ENCODE results near the gene FAAP20. TPM values are rescaled to one million over a fixed set of nuclear protein-coding genes. Genes with fewer than 3 reads are reported as not detected.

Gene FAAP20
- total and polyA plus RNA-seq, 10 of the 15 experiments (the other 5 are each of a cell fraction or from before 2014, with no cell fraction given): 0.79 to 91.8 (median 20.9) TPM

DNA sequence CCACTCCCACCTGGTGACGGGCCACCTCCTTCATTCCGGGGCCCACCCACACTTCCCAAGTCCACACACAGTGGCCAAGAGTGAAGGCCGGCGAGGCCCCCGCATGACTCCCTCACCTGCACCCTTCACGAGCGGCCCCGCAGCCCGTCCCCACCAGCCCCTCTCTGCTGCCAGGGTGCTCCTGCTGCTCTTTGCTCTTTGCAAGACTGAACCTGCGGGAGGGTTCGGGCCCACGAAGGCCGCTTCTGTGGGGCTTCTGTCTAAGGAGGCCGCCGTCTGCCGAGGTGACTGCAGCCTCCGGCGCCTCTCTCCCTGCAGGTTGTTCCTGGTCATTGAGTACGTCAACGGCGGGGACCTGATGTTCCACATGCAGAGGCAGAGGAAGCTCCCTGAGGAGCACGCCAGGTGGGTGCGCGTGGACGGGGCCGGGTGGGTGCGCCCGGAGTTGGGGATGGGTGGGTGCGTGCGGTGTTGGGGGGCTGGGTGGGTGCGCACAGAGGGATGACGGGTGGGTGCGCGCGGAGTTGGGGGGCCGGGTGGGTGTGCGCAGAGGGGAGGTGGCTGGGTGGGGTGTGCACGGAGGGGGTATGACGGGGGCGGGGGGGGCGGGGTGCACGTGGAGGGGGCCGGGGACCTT, 25.3 kb downstream of the FAAP20 start:
- intact Hi-C loops (cut with micrococcal nuclease; ENCODE audit: unreplicated experiment): no loop called here
- Histone ChIP-seq H3K36me3 (ENCODE audit: control insufficient read depth in 2 of 2, insufficient read depth in 2 of 2, low read length in 1 of 2) (no peaks in the 10 kb centered on the region), H3K4me2 (ENCODE audit: control insufficient read depth, insufficient read depth) (no peak overlapping the region), H3K4me1 (ENCODE audit: control insufficient read depth, insufficient read depth, low read length) (no peaks in the 10 kb centered on the region), H3K27me3 (replicated peaks in 1 of 2; ENCODE audit: control insufficient read depth in 2 of 2, insufficient read depth in 2 of 2, low read length in 1 of 2) (no peaks in the 10 kb centered on the region), H3K27ac (ENCODE audit: control insufficient read depth, insufficient read depth) (no peak overlapping the region), H3K79me2 (ENCODE audit: control insufficient read depth, insufficient read depth, low read length) (no peaks in the 10 kb centered on the region), H3K4me3 (no peak overlapping the region), H3K9me3 (replicated peaks; ENCODE audit: control insufficient read depth, insufficient read depth, low read length) (no peaks in the 10 kb centered on the region; the same call in 2 of the 3 replicates), H3K9ac (ENCODE audit: control insufficient read depth, insufficient read depth, low read length) (no peak overlapping the region), H4K20me1 (ENCODE audit: control insufficient read depth, insufficient read depth) (no peaks in the 10 kb centered on the region), H2AFZ (ENCODE audit: control insufficient read depth, low read depth, low read length) (no peak overlapping the region)
- BruUV-seq (replicated peaks): no TSS peak
- no peak for FAIRE-seq
- CTCF ChIA-PET: no interaction called here
- DNase-seq (ENCODE audit: low read depth, low spot score): no peak
- TF ChIP-seq BACH1 (IDR thresholded peaks at IDR 0.05; ENCODE audit: borderline replicate concordance): no peak
- TF ChIP-seq ZNF622 (IDR thresholded peaks at IDR 0.05): no peak
- TF ChIP-seq PAX8 (IDR thresholded peaks at IDR 0.05): no peak
- no peak for TF ChIP-seq KLF5 (IDR thresholded peaks at IDR 0.05; ENCODE audit: partially characterized antibody)
- no peak for TF ChIP-seq IKZF1 (conservative IDR thresholded peaks at IDR 0.05)
- TF ChIP-seq CHD2 (IDR thresholded peaks at IDR 0.05; ENCODE audit: borderline replicate concordance, low read depth, low read length): no peak
- TF ChIP-seq ZNF384 (IDR thresholded peaks at IDR 0.05; ENCODE audit: borderline replicate concordance, low read depth, low read length): no peak
- TF ChIP-seq BCL11A (IDR thresholded peaks at IDR 0.05; ENCODE audit: low read depth, low read length): no peak
- no peak for TF ChIP-seq STAT3 (IDR thresholded peaks at IDR 0.05; ENCODE audit: low read depth, low read length)
- TF ChIP-seq, protein P1, sequence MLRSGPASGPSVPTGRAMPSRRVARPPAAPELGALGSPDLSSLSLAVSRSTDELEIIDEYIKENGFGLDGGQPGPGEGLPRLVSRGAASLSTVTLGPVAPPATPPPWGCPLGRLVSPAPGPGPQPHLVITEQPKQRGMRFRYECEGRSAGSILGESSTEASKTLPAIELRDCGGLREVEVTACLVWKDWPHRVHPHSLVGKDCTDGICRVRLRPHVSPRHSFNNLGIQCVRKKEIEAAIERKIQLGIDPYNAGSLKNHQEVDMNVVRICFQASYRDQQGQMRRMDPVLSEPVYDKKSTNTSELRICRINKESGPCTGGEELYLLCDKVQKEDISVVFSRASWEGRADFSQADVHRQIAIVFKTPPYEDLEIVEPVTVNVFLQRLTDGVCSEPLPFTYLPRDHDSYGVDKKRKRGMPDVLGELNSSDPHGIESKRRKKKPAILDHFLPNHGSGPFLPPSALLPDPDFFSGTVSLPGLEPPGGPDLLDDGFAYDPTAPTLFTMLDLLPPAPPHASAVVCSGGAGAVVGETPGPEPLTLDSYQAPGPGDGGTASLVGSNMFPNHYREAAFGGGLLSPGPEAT (IDR thresholded peaks at IDR 0.05; ENCODE audit: low read depth): no peak
- TF ChIP-seq ZNF217 (IDR thresholded peaks at IDR 0.05): no peak
- TF ChIP-seq TCF7 (IDR thresholded peaks at IDR 0.05; ENCODE audit: borderline replicate concordance): no peak
- no peak for TF ChIP-seq NR2F1 (conservative IDR thresholded peaks at IDR 0.05)
- TF ChIP-seq, protein P2, sequence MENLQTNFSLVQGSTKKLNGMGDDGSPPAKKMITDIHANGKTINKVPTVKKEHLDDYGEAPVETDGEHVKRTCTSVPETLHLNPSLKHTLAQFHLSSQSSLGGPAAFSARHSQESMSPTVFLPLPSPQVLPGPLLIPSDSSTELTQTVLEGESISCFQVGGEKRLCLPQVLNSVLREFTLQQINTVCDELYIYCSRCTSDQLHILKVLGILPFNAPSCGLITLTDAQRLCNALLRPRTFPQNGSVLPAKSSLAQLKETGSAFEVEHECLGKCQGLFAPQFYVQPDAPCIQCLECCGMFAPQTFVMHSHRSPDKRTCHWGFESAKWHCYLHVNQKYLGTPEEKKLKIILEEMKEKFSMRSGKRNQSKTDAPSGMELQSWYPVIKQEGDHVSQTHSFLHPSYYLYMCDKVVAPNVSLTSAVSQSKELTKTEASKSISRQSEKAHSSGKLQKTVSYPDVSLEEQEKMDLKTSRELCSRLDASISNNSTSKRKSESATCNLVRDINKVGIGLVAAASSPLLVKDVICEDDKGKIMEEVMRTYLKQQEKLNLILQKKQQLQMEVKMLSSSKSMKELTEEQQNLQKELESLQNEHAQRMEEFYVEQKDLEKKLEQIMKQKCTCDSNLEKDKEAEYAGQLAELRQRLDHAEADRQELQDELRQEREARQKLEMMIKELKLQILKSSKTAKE (IDR thresholded peaks at IDR 0.05; ENCODE audit: low read depth, poor library complexity, severe bottlenecking): no peak
- TF ChIP-seq RFX5 (IDR thresholded peaks at IDR 0.05; ENCODE audit: low read depth, low read length): no peak
- no peak for TF ChIP-seq SMC3 (IDR thresholded peaks at IDR 0.05; ENCODE audit: borderline replicate concordance, low read length)
- no peak for TF ChIP-seq NFXL1 (IDR thresholded peaks at IDR 0.05; ENCODE audit: borderline replicate concordance)
- SMC1A ChIA-PET (ENCODE audit: uncharacterized antibody, unreplicated experiment): no interaction called here
- POLR2A ChIA-PET: no interaction called here
- RAD21 ChIA-PET (ENCODE audit: unreplicated experiment): no interaction called here
- in situ Hi-C loops (cut with MboI): no loop called here
- ATAC-seq: no peak
- 87% methylated on average over 21 of the region's 43 CpGs for WGBS (ENCODE audit: insufficient coverage, insufficient replicate concordance, low lambda C conversion rate, missing lambda C conversion rate)

Data from GM12878 (cell line).